LNCaP clone FGC (cell line): ENCODE data around the gene AMER2.
A peak's percentile ranks its signal among the peaks of the same experiment; 100 is the strongest.

Source experiments
- DNase-seq: peaks from one replicate; pipeline ENCODE4 v3.0.0-alpha.2; 2011; ENCODE audit warnings: low read depth
- H3K4me3 ChIP-seq: 2 replicates; pipeline ENCODE4 v1.5.1; 2011; ENCODE audit warnings: mild to moderate bottlenecking, low read depth, low read length, control low read depth
- TF ChIP-seq, protein P1 (sequence below): IDR thresholded peaks from 2 replicates; pipeline ENCODE4 v1.5.1; 2012; ENCODE audit warnings: mild to moderate bottlenecking; ENCODE audit not compliant: control insufficient read depth, insufficient read depth; ENCODE audit errors: extremely low read depth

AMER2 gene

GRCh38 chr13:25171170-25171516, 945 bp downstream of the AMER2 start:
- TF ChIP-seq, protein P1, sequence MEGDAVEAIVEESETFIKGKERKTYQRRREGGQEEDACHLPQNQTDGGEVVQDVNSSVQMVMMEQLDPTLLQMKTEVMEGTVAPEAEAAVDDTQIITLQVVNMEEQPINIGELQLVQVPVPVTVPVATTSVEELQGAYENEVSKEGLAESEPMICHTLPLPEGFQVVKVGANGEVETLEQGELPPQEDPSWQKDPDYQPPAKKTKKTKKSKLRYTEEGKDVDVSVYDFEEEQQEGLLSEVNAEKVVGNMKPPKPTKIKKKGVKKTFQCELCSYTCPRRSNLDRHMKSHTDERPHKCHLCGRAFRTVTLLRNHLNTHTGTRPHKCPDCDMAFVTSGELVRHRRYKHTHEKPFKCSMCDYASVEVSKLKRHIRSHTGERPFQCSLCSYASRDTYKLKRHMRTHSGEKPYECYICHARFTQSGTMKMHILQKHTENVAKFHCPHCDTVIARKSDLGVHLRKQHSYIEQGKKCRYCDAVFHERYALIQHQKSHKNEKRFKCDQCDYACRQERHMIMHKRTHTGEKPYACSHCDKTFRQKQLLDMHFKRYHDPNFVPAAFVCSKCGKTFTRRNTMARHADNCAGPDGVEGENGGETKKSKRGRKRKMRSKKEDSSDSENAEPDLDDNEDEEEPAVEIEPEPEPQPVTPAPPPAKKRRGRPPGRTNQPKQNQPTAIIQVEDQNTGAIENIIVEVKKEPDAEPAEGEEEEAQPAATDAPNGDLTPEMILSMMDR: no peak
- peak overlapping the region; percentile 34 for H3K4me3 ChIP-seq
- DNase-seq: no peak

DNA sequence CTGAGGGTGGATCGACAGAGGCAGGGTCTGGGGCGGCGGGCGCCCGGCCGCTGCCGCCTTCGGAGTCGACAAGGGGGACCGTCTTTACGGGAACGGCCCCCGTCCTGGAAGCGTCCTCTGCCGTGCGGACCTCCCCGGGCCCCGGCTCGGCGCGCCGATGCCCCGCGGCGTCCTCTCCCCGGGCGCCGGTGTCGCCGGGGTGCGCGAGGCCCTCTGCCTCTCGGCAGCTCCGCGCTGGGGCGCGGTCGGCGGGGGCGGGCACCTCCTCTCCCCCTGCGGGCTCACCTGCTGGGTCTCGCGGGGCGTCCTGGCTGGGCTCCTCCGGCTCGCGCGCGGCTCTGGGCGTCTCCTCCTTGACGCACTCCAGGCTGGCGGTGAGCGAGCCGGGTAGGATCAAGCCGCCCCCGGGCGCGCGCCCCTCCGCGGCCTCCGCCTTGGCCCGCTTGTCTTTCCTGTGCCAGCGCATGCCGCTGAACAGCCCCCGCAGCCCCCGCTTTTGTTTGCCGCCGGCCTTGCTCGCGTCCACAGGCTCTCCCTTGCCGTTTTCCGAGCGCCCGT, 1.5 kb downstream of the AMER2 start:
- H3K4me3 ChIP-seq: no peak overlapping the region
- TF ChIP-seq, protein P1: no peak
- DNase-seq: no peak

DNA sequence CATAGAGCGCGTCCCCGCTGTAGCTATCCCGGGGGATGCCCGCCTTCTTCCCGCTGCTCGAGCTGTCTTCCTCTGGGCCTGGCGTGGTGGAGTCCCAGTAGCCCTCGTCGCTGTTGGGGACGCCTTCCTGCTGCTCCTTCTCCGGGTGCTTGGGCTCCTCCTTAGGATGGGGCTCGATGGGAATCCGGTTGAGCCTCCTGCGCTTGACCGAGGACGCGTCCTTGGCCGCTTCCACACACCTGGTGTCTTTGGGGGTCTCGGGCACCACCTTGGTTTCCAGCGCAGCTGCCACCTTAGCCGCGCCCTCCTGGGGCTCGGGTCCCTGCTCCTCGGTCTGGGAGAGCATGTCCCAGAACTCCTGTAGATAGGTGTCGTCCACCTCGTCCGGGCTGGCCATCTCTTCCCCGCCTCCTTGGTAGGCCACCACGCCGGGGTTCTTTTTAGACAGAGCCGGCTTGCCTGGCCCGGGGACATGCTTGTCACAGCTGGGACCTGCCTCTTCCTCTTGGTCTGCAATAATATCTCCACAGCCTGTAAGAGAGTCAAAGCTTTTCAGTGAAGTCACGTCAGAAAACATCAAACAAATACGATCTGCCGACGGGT, 2.0 kb downstream of the AMER2 start:
- TF ChIP-seq, protein P1: no peak
- no peak for DNase-seq
- no peak overlapping the region for H3K4me3 ChIP-seq

DNA sequence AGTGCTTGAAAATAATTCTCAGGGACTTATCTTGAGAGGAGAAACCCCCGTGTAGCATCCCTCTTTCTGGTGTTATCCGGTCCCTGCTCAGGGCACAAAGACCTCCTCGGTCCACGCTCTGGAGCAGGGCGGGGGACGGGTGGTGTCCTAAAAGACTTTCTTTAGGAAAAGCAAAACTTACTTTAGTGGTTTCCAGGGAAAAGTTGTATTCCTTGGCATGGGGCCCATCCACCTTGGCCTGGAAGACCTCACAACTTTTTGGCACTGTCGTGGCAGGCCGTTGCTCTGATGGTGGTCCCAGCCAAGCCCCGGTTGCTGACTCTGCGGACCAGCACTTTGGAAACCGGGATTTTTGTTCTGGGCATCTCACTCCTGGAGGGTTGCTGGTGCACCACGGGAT, 2.7 kb downstream of the AMER2 start:
- no peak overlapping the region for H3K4me3 ChIP-seq
- no peak for DNase-seq
- TF ChIP-seq, protein P1: no peak

- TF ChIP-seq, protein P1: no peak
- H3K4me3 ChIP-seq: no peak overlapping the region
- no peak for DNase-seq
Observed at GRCh38 chr13:25168790-25169189, 3.3 kb downstream of the AMER2 start.

DNA sequence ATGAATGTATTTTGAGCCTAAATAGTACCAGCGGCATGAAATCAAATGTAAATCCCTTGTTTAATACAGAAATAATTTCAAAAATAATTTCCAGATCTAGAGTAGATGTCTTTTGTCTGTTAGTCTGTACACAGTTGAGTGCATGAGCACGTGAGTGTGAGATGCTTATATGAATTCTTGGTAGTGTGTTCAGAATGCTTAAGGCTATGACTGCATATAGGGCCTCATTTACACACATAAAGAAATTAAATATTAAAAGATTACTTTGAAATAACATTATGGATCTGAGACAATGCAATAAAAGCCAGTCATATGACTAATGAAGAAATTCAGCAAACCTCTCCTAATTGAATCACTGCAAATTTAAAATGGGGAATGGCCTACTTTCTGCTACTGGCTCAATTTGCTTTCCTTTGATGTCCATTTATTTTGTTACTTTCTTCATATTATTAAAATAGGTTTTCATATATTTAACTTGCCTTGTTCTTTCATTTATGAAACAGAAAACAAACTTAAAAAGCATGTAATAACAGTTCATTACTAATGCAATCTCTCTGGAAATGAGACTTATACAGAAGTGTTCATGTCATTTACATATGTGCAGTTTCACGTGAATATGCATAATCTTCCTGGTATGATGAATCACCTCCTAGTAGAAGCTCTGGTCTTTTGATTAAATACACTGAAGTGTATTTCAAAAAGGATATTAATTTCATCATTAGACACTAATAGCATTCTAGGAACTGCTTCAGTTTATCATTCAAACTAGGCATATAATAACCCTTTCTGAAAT, 4.5 kb downstream of the AMER2 start:
- no peak for DNase-seq
- TF ChIP-seq, protein P1: no peak
- H3K4me3 ChIP-seq: no peak overlapping the region

GRCh38 chr13:25166306-25166705, 5.8 kb downstream of the AMER2 start:
- no peak overlapping the region for H3K4me3 ChIP-seq
- TF ChIP-seq, protein P1: no peak
- no peak for DNase-seq
